A673 (cell line): ENCODE data around the gene APOA4. TPM values are rescaled to one million over a fixed set of nuclear protein-coding genes. Genes with fewer than 3 reads are reported as not detected.
"Not testable (repeated sequence)": the region's sequence is repeated elsewhere in the genome, so short reads cannot be mapped to it uniquely, and the experiment has no call there.

ENCODE experiments used
- BruUV-seq: library from RNA; stranded (reverse); fragments of 400-500 nt; replicated peaks from 2 replicates; lab custom pipeline; 2021; lab: Mats Ljungman, UMichigan
- CTCF ChIA-PET: fragments of 300-600 bp; sonication (Branson Sonifier 250); formaldehyde crosslinking; loops from one replicate; lab custom pipeline; 2022; ENCODE audit warnings: antibody characterized with exemption; lab: Charles Lee
- POLR2A ChIA-PET: fragments of 300-600 bp; sonication (Branson Sonifier 250); formaldehyde crosslinking; loops from one replicate; lab custom pipeline; 2022; ENCODE audit warnings: antibody characterized with exemption; ENCODE audit not compliant: low non-redundant PET; lab: Charles Lee
- DNase-seq: peaks from one replicate; pipeline ENCODE4 v3.0.0-alpha.2; 2015; ENCODE audit warnings: low spot score
- H3K27ac ChIP-seq: fragments of 200-600 bp; sonication (generic); 2 replicates; pipeline ENCODE4 v1.5.1; 2016; ENCODE audit warnings: mixed run types, low read depth, mild to moderate bottlenecking, mixed read lengths, antibody characterized with exemption, low read length; ENCODE audit not compliant: poor library complexity, severe bottlenecking
- H3K27me3 ChIP-seq: fragments of 200-600 bp; sonication (generic); replicated peaks from 2 replicates; pipeline ENCODE4 v1.6.1; 2017; ENCODE audit warnings: mixed run types, low read depth, mild to moderate bottlenecking, mixed read lengths, antibody characterized with exemption, low read length; ENCODE audit not compliant: insufficient read depth, poor library complexity
- H3K36me3 ChIP-seq: fragments of 200-600 bp; sonication (generic); 2 replicates; pipeline ENCODE4 v1.6.1; 2016; ENCODE audit warnings: mixed run types, mild to moderate bottlenecking, mixed read lengths, antibody characterized with exemption, low read length; ENCODE audit not compliant: insufficient read depth, poor library complexity, severe bottlenecking
- H3K4me1 ChIP-seq: fragments of 200-600 bp; sonication (generic); 2 replicates; pipeline ENCODE4 v1.6.1; 2017; ENCODE audit warnings: mixed run types, mild to moderate bottlenecking, mixed read lengths, antibody characterized with exemption, low read length; ENCODE audit not compliant: insufficient read depth, poor library complexity, severe bottlenecking
- H3K4me3 ChIP-seq: fragments of 200-600 bp; sonication (generic); 2 replicates; pipeline ENCODE4 v1.5.1; 2016; ENCODE audit warnings: low read depth, mixed run types, mild to moderate bottlenecking, mixed read lengths, low read length; ENCODE audit not compliant: poor library complexity, severe bottlenecking
- H3K9me3 ChIP-seq: fragments of 200-600 bp; sonication (generic); 2 replicates; pipeline ENCODE4 v1.6.1; 2016; ENCODE audit warnings: mixed run types, low read depth, mild to moderate bottlenecking, mixed read lengths, antibody characterized with exemption, low read length; ENCODE audit not compliant: poor library complexity, severe bottlenecking
- CTCF ChIP-seq: fragments of 300-800, 200-600 bp; sonication (generic); conservative IDR thresholded peaks from 2 replicates; pipeline ENCODE4 v1.5.1; 2017; ENCODE audit warnings: low read depth, mild to moderate bottlenecking, antibody characterized with exemption, low read length, moderate library complexity, mixed read lengths
- EZH2 ChIP-seq: fragments of 200-600 bp; sonication (generic); IDR thresholded peaks from 2 replicates; pipeline ENCODE4 v1.6.1; 2017; ENCODE audit warnings: borderline replicate concordance, low read depth, mild to moderate bottlenecking, mixed read lengths, antibody characterized with exemption, low read length; ENCODE audit not compliant: poor library complexity, severe bottlenecking
- intact Hi-C: fragments of 100-400 bp; cut with micrococcal nuclease; formaldehyde crosslinking; loops from one replicate; pipeline ENCODE4 v1.10.0; 2022; ENCODE audit not compliant: unreplicated experiment
- total RNA-seq: library from RNA; stranded (reverse); gene quantifications from 2 replicates; pipeline ENCODE4 v1.2.3, GENCODE V29; 2021

APOA4 gene
- total RNA-seq, 1 experiment from 2014 or later = not detected

- intact Hi-C loops = no loop called here
- BruUV-seq = no TSS peak
- CTCF ChIA-PET = interaction anchor here (0.6 kb wide), 1 partner anchor 32 kb away, joined by 4 read pairs; no protein-coding TSS in a partner anchor
- POLR2A ChIA-PET = no interaction called here
- Histone ChIP-seq H3K36me3 (no peaks in the 10 kb centered on the region), H3K27ac (no peak overlapping the region), H3K27me3 (no peaks in the 10 kb centered on the region), H3K4me1 (no peaks in the 10 kb centered on the region), H3K4me3 (no peak overlapping the region), H3K9me3 (no peaks in the 10 kb centered on the region)
- no peak for DNase-seq
- TF ChIP-seq CTCF (no peak), EZH2 (no peak)
These were observed 19.1 kb downstream of the APOA4 start for GRCh38 chr11:116804001-116804400.

GRCh38 chr11:116801662-116802061 is 21.4 kb downstream of the APOA4 start:
- CTCF ChIA-PET, H3K27ac ChIP-seq, H3K36me3 ChIP-seq, H3K9me3 ChIP-seq, H3K27me3 ChIP-seq, BruUV-seq, H3K4me3 ChIP-seq, POLR2A ChIA-PET, DNase-seq, intact Hi-C loops, H3K4me1 ChIP-seq: not testable (repeated sequence)

- DNase-seq = no peak
- no peak for TF ChIP-seq EZH2
- no peak for TF ChIP-seq CTCF
- POLR2A ChIA-PET = no interaction called here
- H3K4me1 ChIP-seq = no peaks in the 10 kb centered on the region
- BruUV-seq = no TSS peak
- H3K9me3 ChIP-seq = no peaks in the 10 kb centered on the region
- CTCF ChIA-PET = no interaction called here
- intact Hi-C loops = no loop called here
- no peaks in the 10 kb centered on the region for H3K36me3 ChIP-seq
- no peaks in the 10 kb centered on the region for H3K27me3 ChIP-seq
- no peak overlapping the region for H3K27ac ChIP-seq
- H3K4me3 ChIP-seq = no peak overlapping the region
These were observed 22.5 kb downstream of the APOA4 start for GRCh38 chr11:116800610-116801009.

GRCh38 chr11:116798368-116798767 is 24.7 kb downstream of the APOA4 start:
- ChIA-PET CTCF (no interaction called here), POLR2A (interaction anchor here (0.5 kb wide), 1 partner anchor 36 kb away, joined by 3 read pairs; no protein-coding TSS in a partner anchor)
- TF ChIP-seq CTCF (no peak), EZH2 (no peak)
- no peaks in the 10 kb centered on the region for H3K4me1 ChIP-seq
- no peaks in the 10 kb centered on the region for H3K36me3 ChIP-seq
- DNase-seq = no peak
- BruUV-seq = no TSS peak
- H3K27me3 ChIP-seq = no peaks in the 10 kb centered on the region
- no peaks in the 10 kb centered on the region for H3K9me3 ChIP-seq
- H3K27ac ChIP-seq = no peak overlapping the region
- intact Hi-C loops = no loop called here
- no peak overlapping the region for H3K4me3 ChIP-seq
